ENCODE measurements around the gene ITIH2. TPM values are rescaled to one million over a fixed set of nuclear protein-coding genes. Genes with fewer than 3 reads are reported as not detected.

The ITIH2 gene
- total and polyA plus RNA-seq, 2 of the 8 experiments (the other 6 are each of a cell fraction or from before 2014, with no cell fraction given) = not detected

- Histone ChIP-seq H3K18ac (ENCODE audit: extremely low read depth, low read length) (no peak overlapping the region), H3K23me2 (ENCODE audit: low read depth, low read length) (no peaks in the 10 kb centered on the region), H3K79me1 (ENCODE audit: low read depth, low read length) (no peaks in the 10 kb centered on the region), H3K4me1 (replicated peaks in 1 of 4; ENCODE audit: control insufficient read depth in 3 of 4, insufficient read depth in 4 of 4, low read length in 3 of 4) (no peaks in the 10 kb centered on the region), H2BK12ac (ENCODE audit: low read depth, low read length) (no peak overlapping the region), H3K4me3 (ENCODE audit: extremely low read depth in 1 of 4, insufficient read depth in 2 of 4, low read depth in 3 of 4, low read length in 4 of 4) (no peak overlapping the region), H3K9me3 (ENCODE audit: insufficient read depth in 2 of 2, low read depth in 1 of 2, low read length in 1 of 2) (no peaks in the 10 kb centered on the region), H3K4me2 (ENCODE audit: insufficient read depth in 1 of 2, low read depth in 2 of 2, low read length in 2 of 2) (no peak overlapping the region), H4K20me1 (replicated peaks in 1 of 2; ENCODE audit: control insufficient read depth in 1 of 2, insufficient read depth in 2 of 2, low read length in 2 of 2) (peaks cover 0 to 2% of the 10 kb centered on the region in 2 experiments), H3K56ac (replicated peaks; ENCODE audit: insufficient read length, low read depth, low read length) (no peak overlapping the region), H2AK5ac (ENCODE audit: low read depth, low read length) (no peak overlapping the region), H3K27me3 (replicated peaks in 1 of 4; ENCODE audit: control insufficient read depth in 3 of 4, extremely low read depth in 1 of 4, insufficient read depth in 3 of 4, low read length in 3 of 4) (no peaks in the 10 kb centered on the region), H2BK120ac (replicated peaks; ENCODE audit: low read depth, low read length) (no peak overlapping the region), H4K91ac (replicated peaks; ENCODE audit: insufficient read length, low read length) (no peak overlapping the region), H3K79me2 (ENCODE audit: control insufficient read depth in 1 of 2, insufficient read depth in 2 of 2, low read length in 2 of 2) (no peaks in the 10 kb centered on the region), H3K4ac (replicated peaks; ENCODE audit: insufficient read length, low read depth, low read length) (no peak overlapping the region), H3K14ac (ENCODE audit: insufficient read length) (no peak overlapping the region), H2BK20ac (ENCODE audit: low read length) (no peak overlapping the region), H3K27ac (ENCODE audit: low read depth, low read length) (no peak overlapping the region), H3K9ac (replicated peaks in 1 of 4; ENCODE audit: extremely low read depth in 1 of 4, low read depth in 3 of 4, low read length in 3 of 4) (no peak overlapping the region), H4K5ac (ENCODE audit: insufficient read length, low read depth, low read length) (no peak overlapping the region), H2AFZ (ENCODE audit: low read length) (no peak overlapping the region), H3K23ac (ENCODE audit: insufficient read length) (no peak overlapping the region), H2BK15ac (ENCODE audit: low read length) (no peak overlapping the region), H3K36me3 (ENCODE audit: control insufficient read depth in 2 of 4, insufficient read depth in 4 of 4, low read length in 3 of 4) (peaks cover 4 to 61% (median 30%) of the 10 kb centered on the region in 4 experiments; a peak in 7 of 8 replicates), H2BK5ac (ENCODE audit: low read depth, low read length) (no peak overlapping the region), H4K8ac (ENCODE audit: extremely low read depth, insufficient read depth, low read length) (no peak overlapping the region)
- FAIRE-seq (no peak), DNase-seq (ENCODE audit: low read depth in 1 of 2, low spot score in 2 of 2) (no peak)
- ChIA-PET POLR2A (ENCODE audit: partially characterized antibody) (no interaction called here), CTCF (ENCODE audit: partially characterized antibody) (interaction anchor here (0.9 to 4.2 kb wide), 11 partner anchors 8 to 233 kb away, joined by 3 to 14 read pairs (median 4); no protein-coding TSS in a partner anchor)
- 77% methylated on average over 7 of the region's 7 CpGs; no CpG with 5 or more reads in 1 of the 2 experiments for WGBS, 2 experiments (ENCODE audit: extremely low coverage in 1 of 2, insufficient coverage in 1 of 2, insufficient read length in 1 of 2, insufficient replicate concordance in 2 of 2, low coverage in 1 of 2, low lambda C conversion rate in 2 of 2, missing lambda C conversion rate in 1 of 2)
- TF ChIP-seq YY1 (IDR thresholded peaks at IDR 0.05; ENCODE audit: low read depth, low read length) (no peak), EGR1 (IDR thresholded peaks at IDR 0.05; ENCODE audit: borderline replicate concordance, low read depth, low read length) (no peak), RAD21 (IDR thresholded peaks at IDR 0.05 in 1 of 2, conservative IDR thresholded peaks at IDR 0.05 in 1 of 2; ENCODE audit: low read depth in 2 of 2, low read length in 2 of 2) (peak; percentile 46 to 62), CTCF (IDR thresholded peaks at IDR 0.05; ENCODE audit: control extremely low read depth in 1 of 3, insufficient read depth in 1 of 3, low read depth in 1 of 3, low read length in 3 of 3) (peak; percentile 49 to 70 (median 68))
Measured at GRCh38 chr10:7756360-7756992, 53.4 kb downstream of the ITIH2 start.

Measured in H1 (cell line).